COLO829 (cell line): ENCODE results near the gene ROBO4.

Experiments used
- DNase-seq: peaks from one replicate; pipeline ENCODE4 v3.0.0; 2012; ENCODE audit warnings: low spot score

ROBO4 gene

GRCh38 chr11:124889191-124890091 lies 8.2 kb downstream of the ROBO4 start:
- DNase-seq = no peak

GRCh38 chr11:124887667-124888013 lies 10.0 kb downstream of the ROBO4 start:
- no peak for DNase-seq

- no peak for DNase-seq
These were observed 10.5 kb downstream of the ROBO4 start for GRCh38 chr11:124886978-124887666.

GRCh38 chr11:124886476-124886875 lies 11.2 kb downstream of the ROBO4 start:
- no peak for DNase-seq

GRCh38 chr11:124884869-124885479 lies 12.7 kb downstream of the ROBO4 start:
- DNase-seq = no peak

- no peak for DNase-seq
These were observed 13.3 kb downstream of the ROBO4 start for GRCh38 chr11:124884340-124884739.

GRCh38 chr11:124882339-124883071 lies 15.2 kb downstream of the ROBO4 start:
- no peak for DNase-seq

- no peak for DNase-seq
These were observed 16.7 kb downstream of the ROBO4 start for GRCh38 chr11:124880958-124881357.

GRCh38 chr11:124880290-124880611 lies 17.4 kb downstream of the ROBO4 start:
- no peak for DNase-seq

GRCh38 chr11:124879493-124880289 lies 18.0 kb downstream of the ROBO4 start:
- no peak for DNase-seq

- no peak for DNase-seq
These were observed 18.7 kb downstream of the ROBO4 start for GRCh38 chr11:124878759-124879492.

GRCh38 chr11:124877910-124878758 lies 19.5 kb downstream of the ROBO4 start:
- DNase-seq = no peak

- no peak for DNase-seq
These were observed 20.1 kb downstream of the ROBO4 start for GRCh38 chr11:124877631-124877909.

- DNase-seq = no peak
These were observed 20.6 kb downstream of the ROBO4 start for GRCh38 chr11:124876818-124877630.

- peak; percentile 83 for DNase-seq
These were observed 21.5 kb downstream of the ROBO4 start for GRCh38 chr11:124875943-124876817.

GRCh38 chr11:124875401-124875800 lies 22.3 kb downstream of the ROBO4 start:
- no peak for DNase-seq

- no peak for DNase-seq
These were observed 23.0 kb downstream of the ROBO4 start for GRCh38 chr11:124874571-124875255.

GRCh38 chr11:124873951-124874350 lies 23.7 kb downstream of the ROBO4 start:
- DNase-seq = no peak
